LNCAP (cell line): ENCODE results near the gene SLC35F3.

Experiments used
- TF ChIP-seq, protein P1 (sequence below): fragments of 450-650 bp; IDR thresholded peaks from 2 replicates; pipeline ENCODE4 v1.5.1; 2017; ENCODE audit warnings: mild to moderate bottlenecking

SLC35F3 gene

DNA sequence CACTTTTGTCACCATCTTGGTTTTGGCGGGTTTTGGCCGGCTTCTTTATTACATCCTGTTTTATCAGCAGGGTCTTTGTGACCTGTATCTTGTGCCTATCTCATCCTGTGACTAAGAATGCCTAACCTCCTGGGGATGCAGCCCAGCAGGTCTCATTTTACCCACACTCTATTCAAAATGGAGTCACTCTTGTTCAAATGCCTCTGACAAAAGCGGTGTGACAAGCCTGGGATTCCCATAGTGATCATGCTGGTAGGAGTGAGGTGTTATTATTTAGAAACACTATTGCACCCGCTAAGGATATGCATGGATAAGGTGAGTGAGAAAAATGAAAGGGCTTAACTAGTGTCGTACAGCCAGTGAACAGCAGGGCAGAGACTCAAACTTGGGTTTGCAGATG is 357.1 kb downstream of the SLC35F3 start:
- TF ChIP-seq, protein P1, sequence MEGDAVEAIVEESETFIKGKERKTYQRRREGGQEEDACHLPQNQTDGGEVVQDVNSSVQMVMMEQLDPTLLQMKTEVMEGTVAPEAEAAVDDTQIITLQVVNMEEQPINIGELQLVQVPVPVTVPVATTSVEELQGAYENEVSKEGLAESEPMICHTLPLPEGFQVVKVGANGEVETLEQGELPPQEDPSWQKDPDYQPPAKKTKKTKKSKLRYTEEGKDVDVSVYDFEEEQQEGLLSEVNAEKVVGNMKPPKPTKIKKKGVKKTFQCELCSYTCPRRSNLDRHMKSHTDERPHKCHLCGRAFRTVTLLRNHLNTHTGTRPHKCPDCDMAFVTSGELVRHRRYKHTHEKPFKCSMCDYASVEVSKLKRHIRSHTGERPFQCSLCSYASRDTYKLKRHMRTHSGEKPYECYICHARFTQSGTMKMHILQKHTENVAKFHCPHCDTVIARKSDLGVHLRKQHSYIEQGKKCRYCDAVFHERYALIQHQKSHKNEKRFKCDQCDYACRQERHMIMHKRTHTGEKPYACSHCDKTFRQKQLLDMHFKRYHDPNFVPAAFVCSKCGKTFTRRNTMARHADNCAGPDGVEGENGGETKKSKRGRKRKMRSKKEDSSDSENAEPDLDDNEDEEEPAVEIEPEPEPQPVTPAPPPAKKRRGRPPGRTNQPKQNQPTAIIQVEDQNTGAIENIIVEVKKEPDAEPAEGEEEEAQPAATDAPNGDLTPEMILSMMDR, result no peak

DNA sequence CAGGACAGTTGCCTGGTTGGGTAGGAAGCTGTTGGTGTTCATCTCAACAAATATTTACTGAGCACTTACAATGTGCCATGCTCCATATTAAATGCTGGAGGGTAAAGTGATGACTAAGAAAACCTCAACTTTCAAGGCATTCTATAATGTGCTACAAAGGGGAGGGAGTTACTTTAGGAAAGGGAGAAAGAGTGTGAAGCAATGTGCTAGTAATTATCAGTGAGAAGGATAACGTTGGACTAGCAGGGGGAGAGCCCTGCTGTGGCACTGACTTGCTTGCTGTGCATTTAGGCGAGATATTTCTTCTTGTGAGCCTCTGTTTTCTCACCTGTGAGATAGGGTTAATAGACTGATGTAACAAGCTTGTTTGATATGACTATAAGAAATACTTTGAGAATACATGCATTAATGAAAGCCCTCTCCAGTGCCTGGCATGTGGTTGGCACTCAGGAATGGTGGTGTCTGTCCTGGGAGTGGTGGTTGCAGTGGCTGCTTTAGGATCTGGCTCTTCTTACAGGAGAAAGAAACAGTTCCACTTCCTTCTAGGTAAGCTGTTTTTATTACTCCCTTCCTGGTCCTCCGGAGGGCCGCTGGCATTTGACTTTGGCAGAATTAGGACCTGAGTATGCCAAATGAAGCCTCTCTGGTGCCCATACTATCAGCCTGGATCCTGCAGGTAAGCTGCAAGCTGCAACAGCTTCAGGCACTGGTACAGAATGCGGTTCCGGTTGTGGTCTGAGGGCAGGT is 357.7 kb downstream of the SLC35F3 start:
- TF ChIP-seq, protein P1, result no peak

DNA sequence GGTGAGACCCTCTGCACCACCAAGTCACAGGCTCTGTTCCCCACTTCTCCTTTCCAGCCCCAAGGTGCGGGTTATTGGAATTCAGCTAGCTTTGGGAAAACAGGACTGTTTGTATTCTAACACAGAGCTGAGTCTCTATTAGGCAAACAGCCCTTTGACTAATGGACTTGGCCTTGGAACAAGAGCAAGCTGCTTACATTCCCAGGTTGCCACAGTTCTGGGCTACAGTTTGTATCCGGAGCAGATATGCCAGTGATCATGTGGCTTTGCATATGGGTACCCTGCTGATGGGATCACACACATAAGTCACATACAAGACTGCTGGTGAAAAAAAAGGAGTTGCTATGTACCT is 358.3 kb downstream of the SLC35F3 start:
- TF ChIP-seq, protein P1, result no peak

DNA sequence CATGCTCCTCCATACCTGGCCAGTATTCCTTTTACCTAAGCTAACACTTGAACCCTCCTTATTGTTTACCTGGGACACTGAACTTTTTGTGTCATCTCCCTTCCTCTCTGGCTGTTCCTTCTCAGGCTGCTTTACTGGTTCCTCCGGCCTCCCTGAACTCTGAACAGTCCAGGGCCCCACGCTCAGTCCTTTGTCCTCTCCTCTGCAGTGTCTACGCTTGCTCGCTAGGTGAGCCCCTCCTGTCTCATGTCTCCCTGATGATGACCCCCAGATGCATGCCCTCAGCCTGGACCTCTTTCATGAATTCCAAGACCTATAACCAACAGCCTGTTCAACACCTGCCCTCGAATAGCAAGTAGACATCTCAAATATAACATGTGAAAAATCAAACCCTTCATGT is 360.4 kb downstream of the SLC35F3 start:
- TF ChIP-seq, protein P1, result no peak

DNA sequence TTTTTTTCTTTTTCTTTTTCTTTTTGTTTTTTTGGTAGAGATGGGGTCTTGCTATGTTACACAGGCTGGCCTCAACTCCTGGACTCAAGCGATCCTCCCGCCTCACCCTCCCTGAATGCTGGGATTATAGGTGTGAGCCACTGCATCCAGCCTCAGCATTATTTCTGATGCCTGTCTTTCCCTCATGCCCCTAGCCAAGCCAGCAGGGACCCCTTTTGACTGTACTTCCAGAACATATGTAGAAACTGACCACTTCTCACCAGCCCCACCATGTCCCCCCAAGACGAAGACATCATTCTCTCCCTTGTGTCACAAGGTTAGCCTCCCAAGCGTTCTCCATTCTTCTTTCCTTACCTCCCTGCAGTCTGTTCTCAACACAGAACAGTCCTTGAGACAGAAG is 360.8 kb downstream of the SLC35F3 start:
- TF ChIP-seq, protein P1, result no peak

DNA sequence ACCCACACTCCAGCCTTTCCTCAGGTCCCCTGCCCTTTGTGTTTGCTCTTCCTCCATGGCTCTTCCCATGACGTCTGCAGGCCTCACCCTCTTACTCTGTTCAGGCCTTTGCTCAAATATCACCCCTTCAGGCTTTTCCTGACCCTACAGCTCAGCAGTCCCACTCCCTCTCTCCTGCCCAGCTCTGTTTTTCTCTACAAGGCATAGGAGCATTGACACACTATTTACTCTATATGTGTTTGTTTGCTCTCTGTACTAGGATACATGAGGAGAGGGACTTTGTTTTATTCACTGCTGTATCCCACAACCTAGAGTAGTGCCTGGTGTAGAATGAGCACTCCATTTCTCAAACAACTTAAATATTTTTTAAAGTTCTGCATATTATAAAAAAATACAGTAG is 361.4 kb downstream of the SLC35F3 start:
- TF ChIP-seq, protein P1, result no peak

DNA sequence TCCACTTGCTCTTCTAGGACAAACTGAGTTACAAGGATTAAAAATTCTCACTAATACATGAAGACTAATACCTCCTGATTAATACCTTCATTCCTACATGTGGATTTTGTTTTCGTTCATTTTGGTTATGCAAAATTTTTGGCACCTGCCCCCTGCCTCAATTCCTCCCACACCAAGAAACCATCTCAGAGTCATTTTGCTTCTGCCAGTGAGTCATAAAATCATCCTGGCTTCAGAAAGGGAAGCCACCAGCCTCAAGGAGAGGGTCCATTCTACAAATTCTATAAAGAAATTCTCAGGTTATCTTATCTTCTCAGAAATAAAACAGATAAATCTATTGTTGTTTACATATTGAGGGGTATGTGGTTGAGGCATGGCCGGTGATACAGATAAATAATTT is 365.6 kb downstream of the SLC35F3 start:
- TF ChIP-seq, protein P1, result no peak
